Endothelial cell of umbilical vein (primary cell): ENCODE data around the gene C1orf116. TPM values are rescaled to one million over a fixed set of nuclear protein-coding genes. Genes with fewer than 3 reads are reported as not detected.

Experiments used
- BruUV-seq: library from RNA; stranded (reverse); fragments of 400-500 nt; replicated peaks from 2 replicates; lab custom pipeline; 2021; lab: Mats Ljungman, UMichigan
- CTCF ChIA-PET: fragments of 300-600, 350-600 bp; sonication (Branson Sonifier 250); formaldehyde crosslinking; loops from one replicate; lab custom pipeline; 2021; ENCODE audit warnings: antibody characterized with exemption, inconsistent platforms; lab: Charles Lee
- POLR2A ChIA-PET: fragments of 300-600, 350-600 bp; sonication (Branson Sonifier 250); formaldehyde crosslinking; loops from one replicate; lab custom pipeline; 2021; ENCODE audit warnings: antibody characterized with exemption, inconsistent platforms; lab: Charles Lee
- DNase-seq: peaks from one replicate; pipeline ENCODE4 v3.0.0-alpha.2; 2011; ENCODE audit warnings: low read depth, low spot score
- FAIRE-seq: peaks from 2 replicates; lab custom pipeline; 2011; peaks lifted over from hg19 to GRCh38; lab: Jason Lieb, UNC
- H2AFZ ChIP-seq: 2 replicates; pipeline ENCODE4 v1.6.0; 2012; ENCODE audit warnings: low read depth, low read length, control low read depth, inconsistent platforms
- H3K27ac ChIP-seq: 2 replicates; pipeline ENCODE4 v1.5.1; 2011; ENCODE audit warnings: low read depth, mild to moderate bottlenecking, control low read depth, low read length, moderate library complexity; ENCODE audit not compliant: insufficient read depth
- H3K27me3 ChIP-seq, 2 experiments: 2 replicates each; pipeline versions ENCODE4 v1.6.0 to v1.6.1; 2011; ENCODE audit warnings: low read length in 2 of 2, mixed read lengths in 1 of 2; ENCODE audit not compliant: control insufficient read depth in 2 of 2, insufficient read depth in 2 of 2
- H3K36me3 ChIP-seq, 2 experiments: 2 replicates in 1 of 2; 3 replicates in 1 of 2; pipeline ENCODE4 v1.5.1; 2011; ENCODE audit warnings: low read length in 2 of 2, mild to moderate bottlenecking in 1 of 2, moderate library complexity in 1 of 2; ENCODE audit not compliant: control insufficient read depth in 2 of 2, insufficient read depth in 2 of 2; ENCODE audit errors: extremely low read depth in 1 of 2
- H3K4me1 ChIP-seq: 3 replicates; pipeline ENCODE4 v1.5.1; 2011; ENCODE audit warnings: mild to moderate bottlenecking, low read length; ENCODE audit not compliant: control insufficient read depth, insufficient read depth; ENCODE audit errors: extremely low read depth
- H3K4me2 ChIP-seq: 2 replicates; pipeline ENCODE4 v1.6.1; 2011; ENCODE audit warnings: low read length, control low read depth, mixed read lengths; ENCODE audit not compliant: insufficient read depth
- H3K4me3 ChIP-seq, 3 experiments: fragments of 200-600 bp in 1 of 3; sonication (generic), shearing (Covaris generic) in 1 of 3; replicated peaks in 1 of 3; 2 replicates each; pipeline ENCODE4 v1.5.1; 2011 to 2016; ENCODE audit warnings: control low read depth in 3 of 3, low read length in 3 of 3, mild to moderate bottlenecking in 2 of 3, inconsistent platforms in 1 of 3, low read depth in 1 of 3, moderate library complexity in 1 of 3; ENCODE audit not compliant: insufficient read depth in 1 of 3
- H3K79me2 ChIP-seq: 2 replicates; pipeline ENCODE4 v1.6.0; 2012; ENCODE audit warnings: low read length, inconsistent platforms; ENCODE audit not compliant: control insufficient read depth, insufficient read depth
- H3K9ac ChIP-seq: replicated peaks from 2 replicates; pipeline ENCODE3; 2011; ENCODE audit warnings: low read length, control low read depth; ENCODE audit not compliant: insufficient read depth; ENCODE audit errors: extremely low read depth
- H3K9me1 ChIP-seq: replicated peaks from 3 replicates; pipeline ENCODE4 v1.6.0; 2011; ENCODE audit warnings: mild to moderate bottlenecking, low read length; ENCODE audit not compliant: control insufficient read depth, insufficient read depth; ENCODE audit errors: extremely low read depth
- H3K9me3 ChIP-seq: replicated peaks from 2 replicates; pipeline ENCODE4 v1.5.1; 2012; ENCODE audit warnings: low read length, inconsistent platforms; ENCODE audit not compliant: control insufficient read depth, insufficient read depth
- H4K20me1 ChIP-seq: replicated peaks from 2 replicates; pipeline ENCODE3; 2011; ENCODE audit warnings: mild to moderate bottlenecking, low read length; ENCODE audit not compliant: control insufficient read depth, insufficient read depth; ENCODE audit errors: extremely low read depth
- CTCF ChIP-seq, 2 donors: IDR thresholded peaks; 1 replicate in 1 of 2; 2 replicates in 1 of 2; pipeline ENCODE4 v1.5.1; 2011; ENCODE audit warnings: low read length in 2 of 2, mild to moderate bottlenecking in 2 of 2, moderate library complexity in 2 of 2, control low read depth in 1 of 2, inconsistent platforms in 1 of 2, low read depth in 1 of 2; ENCODE audit not compliant: insufficient read depth in 1 of 2; ENCODE audit errors: extremely low read depth in 1 of 2
- EZH2 ChIP-seq: IDR thresholded peaks from 2 replicates; pipeline ENCODE4 v1.6.1; 2012; ENCODE audit warnings: borderline replicate concordance, low read depth, mild to moderate bottlenecking, moderate library complexity, low read length, inconsistent platforms; ENCODE audit not compliant: severe bottlenecking
- FOS ChIP-seq: IDR thresholded peaks from 2 replicates; pipeline ENCODE4 v1.6.1; 2011; ENCODE audit warnings: mild to moderate bottlenecking, low read length, moderate library complexity, borderline replicate concordance; ENCODE audit not compliant: insufficient read depth
- GATA2 ChIP-seq: IDR thresholded peaks from 2 replicates; pipeline ENCODE4 v1.7.0; 2011; ENCODE audit warnings: low read depth, mild to moderate bottlenecking, moderate library complexity, mixed read lengths, low read length; ENCODE audit not compliant: insufficient read length, insufficient read depth
- JUN ChIP-seq: IDR thresholded peaks from 2 replicates; pipeline ENCODE4 v1.6.1; 2011; ENCODE audit warnings: borderline replicate concordance, low read depth; ENCODE audit not compliant: insufficient read length, insufficient read depth
- MAX ChIP-seq: IDR thresholded peaks from 2 replicates; pipeline ENCODE4 v1.6.1; 2011; ENCODE audit not compliant: insufficient read depth, insufficient read length
- MYC ChIP-seq: IDR thresholded peaks from one replicate; pipeline ENCODE4 v1.6.1; 2011; ENCODE audit warnings: mild to moderate bottlenecking, low read depth, low read length
- POLR2A ChIP-seq: IDR thresholded peaks from 2 replicates; pipeline ENCODE4 v1.6.1; 2012; ENCODE audit warnings: low read depth, mild to moderate bottlenecking, control low read depth, low read length
- POLR2AphosphoS5 ChIP-seq: IDR thresholded peaks from 2 replicates; pipeline ENCODE4 v1.6.1; 2012; ENCODE audit warnings: low read depth, mild to moderate bottlenecking, control low read depth, low read length, moderate library complexity; ENCODE audit not compliant: insufficient read depth
- dilution Hi-C: fragments of 300-500 bp; cut with MboI; formaldehyde crosslinking; loops from one replicate; pipeline ENCODE4 v1.15.0; 2019; ENCODE audit warnings: low sequenced_read_pairs; ENCODE audit not compliant: extremely low pct_ligation_motif_present
- intact Hi-C: fragments of 100-400 bp; cut with micrococcal nuclease; formaldehyde crosslinking; loops from one replicate; pipeline ENCODE4 v1.10.0; 2022
- polyA plus RNA-seq, 4 experiments: library from polyadenylated mRNA; depleted of rRNA in 3 of 4; stranded (reverse) in 3 of 4; unstranded in 1 of 4; fragments of >200 nt; gene quantifications; 2 replicates each; pipeline versions ENCODE4 v1.2.1 to v1.2.3, GENCODE V29; 2011 to 2012; ENCODE audit warnings: missing spikeins in 1 of 4
- total RNA-seq: library from RNA; stranded (reverse); gene quantifications from 2 replicates; pipeline ENCODE4 v1.2.3, GENCODE V29; 2021

C1orf116 gene
- total and polyA plus RNA-seq, 2 donors (not counting 3 experiments of a cell fraction or from before 2014, with no cell fraction given), result 0.07 TPM; not detected in 1

- no peaks in the 10 kb centered on the region for H3K4me1 ChIP-seq
- no peak overlapping the region for H3K4me2 ChIP-seq
- no peak overlapping the region for H2AFZ ChIP-seq
- H3K27me3 ChIP-seq, result peaks cover 0 to 1% of the 10 kb centered on the region in 2 experiments
- intact Hi-C loops (no loop called here), dilution Hi-C loops (no loop called here)
- FAIRE-seq (no peak), DNase-seq (no peak)
- H3K4me3 ChIP-seq, result no peak overlapping the region
- no TSS peak for BruUV-seq
- no peak overlapping the region for H3K9ac ChIP-seq
- H3K79me2 ChIP-seq, result no peaks in the 10 kb centered on the region
- TF ChIP-seq FOS (no peak), GATA2 (no peak), JUN (no peak), EZH2 (no peak), CTCF (IDR thresholded peaks at IDR 0.05; ENCODE audit: extremely low read depth in 1 of 2, insufficient read depth in 1 of 2, low read depth in 1 of 2, low read length in 2 of 2) (no peak), MAX (no peak), MYC (no peak), POLR2A (no peak), POLR2AphosphoS5 (no peak)
- H3K27ac ChIP-seq, result no peak overlapping the region
- no peaks in the 10 kb centered on the region for H3K9me1 ChIP-seq
- H3K36me3 ChIP-seq, result no peaks in the 10 kb centered on the region
- H3K9me3 ChIP-seq, result no peaks in the 10 kb centered on the region
- POLR2A ChIA-PET, result no interaction called here
- no peaks in the 10 kb centered on the region for H4K20me1 ChIP-seq
- CTCF ChIA-PET, result no interaction called here
These were observed 33.7 kb downstream of the C1orf116 start for GRCh38 chr1:206998816-206999215.
